Measurements from ENCODE around the gene TRPM3. TPM values are rescaled to one million over a fixed set of nuclear protein-coding genes. Genes with fewer than 3 reads are reported as not detected.

TRPM3 gene
- total RNA-seq, 4 donors from 2014 or later = 0.07 to 0.66 TPM; not detected in 2

- no peak for ATAC-seq
- no peaks in the 10 kb centered on the region for H3K36me3 ChIP-seq
- H3K4me1 ChIP-seq = no peaks in the 10 kb centered on the region
- intact Hi-C loops (cut with DNase I; ENCODE audit: low total_unique reads) (no loop called here), in situ Hi-C loops (cut with MboI; ENCODE audit: low sequenced_read_pairs in 4 of 4) (no loop called here)
- no peaks in the 10 kb centered on the region for H3K9me3 ChIP-seq
- H3K27me3 ChIP-seq = no peaks in the 10 kb centered on the region
- no peak overlapping the region for H3K4me3 ChIP-seq
- TF ChIP-seq POLR2A (IDR thresholded peaks at IDR 0.05) (no peak), CTCF (IDR thresholded peaks at IDR 0.05 in 4 of 5, conservative IDR thresholded peaks at IDR 0.05 in 1 of 5) (no peak)
- no peak for DNase-seq
- H3K27ac ChIP-seq = no peak overlapping the region
Measured at GRCh38 chr9:70959366-70959765, 162.1 kb downstream of the TRPM3 start.

- Histone ChIP-seq H3K27me3 (no peaks in the 10 kb centered on the region), H3K9me3 (no peaks in the 10 kb centered on the region), H3K36me3 (no peaks in the 10 kb centered on the region), H3K4me1 (no peaks in the 10 kb centered on the region), H3K27ac (no peak overlapping the region), H3K4me3 (no peak overlapping the region)
- intact Hi-C loops (cut with DNase I; ENCODE audit: low total_unique reads) = no loop called here
- DNase-seq (no peak), ATAC-seq (no peak)
- no peak for TF ChIP-seq CTCF (IDR thresholded peaks at IDR 0.05 in 4 of 5, conservative IDR thresholded peaks at IDR 0.05 in 1 of 5)
- TF ChIP-seq POLR2A (IDR thresholded peaks at IDR 0.05) = no peak
- in situ Hi-C loops (cut with MboI; ENCODE audit: low sequenced_read_pairs in 4 of 4) = no loop called here
Measured at GRCh38 chr9:70954596-70955143, 166.8 kb downstream of the TRPM3 start.

GRCh38 chr9:70954126-70954525 is 167.3 kb downstream of the TRPM3 start:
- Histone ChIP-seq H3K9me3 (no peaks in the 10 kb centered on the region), H3K36me3 (no peaks in the 10 kb centered on the region), H3K27ac (no peak overlapping the region), H3K4me1 (no peaks in the 10 kb centered on the region), H3K4me3 (no peak overlapping the region), H3K27me3 (no peaks in the 10 kb centered on the region)
- DNase-seq = no peak
- intact Hi-C loops (cut with DNase I; ENCODE audit: low total_unique reads) (no loop called here), in situ Hi-C loops (cut with MboI; ENCODE audit: low sequenced_read_pairs in 4 of 4) (no loop called here)
- TF ChIP-seq POLR2A (IDR thresholded peaks at IDR 0.05) (no peak), CTCF (IDR thresholded peaks at IDR 0.05 in 4 of 5, conservative IDR thresholded peaks at IDR 0.05 in 1 of 5) (no peak)
- no peak for ATAC-seq

GRCh38 chr9:70951749-70952727 is 169.4 kb downstream of the TRPM3 start:
- no peak for ATAC-seq
- Histone ChIP-seq H3K9me3 (no peaks in the 10 kb centered on the region), H3K4me3 (no peak overlapping the region), H3K27ac (no peak overlapping the region), H3K4me1 (no peaks in the 10 kb centered on the region), H3K27me3 (no peaks in the 10 kb centered on the region), H3K36me3 (no peaks in the 10 kb centered on the region)
- no peak for DNase-seq
- in situ Hi-C loops (cut with MboI; ENCODE audit: low sequenced_read_pairs in 4 of 4) (no loop called here), intact Hi-C loops (cut with DNase I; ENCODE audit: low total_unique reads) (no loop called here)
- TF ChIP-seq CTCF (IDR thresholded peaks at IDR 0.05 in 4 of 5, conservative IDR thresholded peaks at IDR 0.05 in 1 of 5) (no peak), POLR2A (IDR thresholded peaks at IDR 0.05) (no peak)

Measured in gastrocnemius medialis (tissue), 4 donors.